ENCODE measurements around the gene SCN1B. TPM values are rescaled to one million over a fixed set of nuclear protein-coding genes. Genes with fewer than 3 reads are reported as not detected.

SCN1B gene
- polyA plus RNA-seq, 1 donor from 2014 or later, result 1.5 TPM

- H4K20me1 ChIP-seq (ENCODE audit: insufficient read depth), result no peaks in the 10 kb centered on the region
- TF ChIP-seq EZH2 (IDR thresholded peaks at IDR 0.05; ENCODE audit: borderline replicate concordance, insufficient read depth, low read length, poor library complexity, severe bottlenecking) (no peak), TAF1 (IDR thresholded peaks at IDR 0.05; ENCODE audit: low read depth) (no peak), RAD21 (conservative IDR thresholded peaks at IDR 0.05) (no peak), POLR2AphosphoS5 (IDR thresholded peaks at IDR 0.05) (no peak), MXI1 (conservative IDR thresholded peaks at IDR 0.05; ENCODE audit: poor library complexity, severe bottlenecking) (no peak), SMC3 (conservative IDR thresholded peaks at IDR 0.05; ENCODE audit: poor library complexity) (no peak), EP300 (conservative IDR thresholded peaks at IDR 0.05; ENCODE audit: poor library complexity, severe bottlenecking) (no peak), CTCF (IDR thresholded peaks at IDR 0.05; ENCODE audit: poor library complexity, severe bottlenecking) (no peak), REST (IDR thresholded peaks at IDR 0.05; ENCODE audit: borderline replicate concordance) (no peak)
- H3K9ac ChIP-seq (ENCODE audit: low read length), result no peak overlapping the region
- H3K27me3 ChIP-seq (ENCODE audit: insufficient read depth, low read depth, low read length), result no peaks in the 10 kb centered on the region
- H3K9me2 ChIP-seq (ENCODE audit: insufficient read depth, low read length), result no peaks in the 10 kb centered on the region
- no peak overlapping the region for H3K4me3 ChIP-seq (ENCODE audit: low read length)
- H3K4me2 ChIP-seq (ENCODE audit: low read length), result no peak overlapping the region
- H3K27ac ChIP-seq (ENCODE audit: low read length), result no peak overlapping the region
- no peaks in the 10 kb centered on the region for H3K79me2 ChIP-seq (replicated peaks; ENCODE audit: insufficient read depth, low read length)
- no peaks in the 10 kb centered on the region for H3F3A ChIP-seq (ENCODE audit: insufficient read depth, low read length, poor library complexity, severe bottlenecking)
- no peaks in the 10 kb centered on the region for H3K9me3 ChIP-seq (ENCODE audit: low read length)
- H3K36me3 ChIP-seq (ENCODE audit: insufficient read depth, low read length), result no peaks in the 10 kb centered on the region
- no peak overlapping the region for H2AFZ ChIP-seq (ENCODE audit: low read depth, low read length)
Observed at GRCh38 chr19:35039881-35040825, 9.9 kb downstream of the SCN1B start.

GRCh38 chr19:35040826-35041547, 10.7 kb downstream of the SCN1B start:
- H3K27ac ChIP-seq (ENCODE audit: low read length), result no peak overlapping the region

More at GRCh38 chr19:35040826-35041547, 10.7 kb downstream of the SCN1B start:
- no peak overlapping the region for H2AFZ ChIP-seq (ENCODE audit: low read depth, low read length)
- no peak overlapping the region for H3K9ac ChIP-seq (ENCODE audit: low read length)
- H3K4me3 ChIP-seq (ENCODE audit: low read length), result no peak overlapping the region
- TF ChIP-seq TAF1 (IDR thresholded peaks at IDR 0.05; ENCODE audit: low read depth) (no peak), EP300 (conservative IDR thresholded peaks at IDR 0.05; ENCODE audit: poor library complexity, severe bottlenecking) (no peak), POLR2AphosphoS5 (IDR thresholded peaks at IDR 0.05) (no peak), EZH2 (IDR thresholded peaks at IDR 0.05; ENCODE audit: borderline replicate concordance, insufficient read depth, low read length, poor library complexity, severe bottlenecking) (no peak), REST (IDR thresholded peaks at IDR 0.05; ENCODE audit: borderline replicate concordance) (no peak), MXI1 (conservative IDR thresholded peaks at IDR 0.05; ENCODE audit: poor library complexity, severe bottlenecking) (no peak), CTCF (IDR thresholded peaks at IDR 0.05; ENCODE audit: poor library complexity, severe bottlenecking) (no peak), RAD21 (conservative IDR thresholded peaks at IDR 0.05) (no peak), SMC3 (conservative IDR thresholded peaks at IDR 0.05; ENCODE audit: poor library complexity) (no peak)
- no peaks in the 10 kb centered on the region for H4K20me1 ChIP-seq (ENCODE audit: insufficient read depth)
- H3F3A ChIP-seq (ENCODE audit: insufficient read depth, low read length, poor library complexity, severe bottlenecking), result no peaks in the 10 kb centered on the region
- H3K4me2 ChIP-seq (ENCODE audit: low read length), result no peak overlapping the region
- H3K9me3 ChIP-seq (ENCODE audit: low read length), result no peaks in the 10 kb centered on the region
- no peaks in the 10 kb centered on the region for H3K27me3 ChIP-seq (ENCODE audit: insufficient read depth, low read depth, low read length)
- no peaks in the 10 kb centered on the region for H3K79me2 ChIP-seq (replicated peaks; ENCODE audit: insufficient read depth, low read length)
- H3K9me2 ChIP-seq (ENCODE audit: insufficient read depth, low read length), result no peaks in the 10 kb centered on the region
- H3K36me3 ChIP-seq (ENCODE audit: insufficient read depth, low read length), result no peaks in the 10 kb centered on the region

Measured in neural cell (in vitro differentiated cells).